Activated T-cell treated with anti-CD3 and anti-CD28 coated beads, Interleukin-2, amount 50 U/mL, for 4 hours (primary cell): Measurements from ENCODE around the gene TSHZ3. TPM values are rescaled to one million over a fixed set of nuclear protein-coding genes. Genes with fewer than 3 reads are reported as not detected.

ENCODE experiments used
- ATAC-seq, 2 donors: fragments of 200-7000 bp; cut with Tn5 transposase; one replicate each; pipeline ENCODE4 v1.10.0; 2021
- DNase-seq: peaks from one replicate; pipeline ENCODE4 v3.0.0-alpha.2; 2020
- H3K27me3 Mint-ChIP-seq: one replicate; pipeline ENCODE4 v1.8.0; 2021; ENCODE audit warnings: low read depth, mixed read lengths
- H3K36me3 Mint-ChIP-seq: one replicate; pipeline ENCODE4 v1.8.0; 2022; ENCODE audit warnings: mixed read lengths; ENCODE audit not compliant: insufficient read depth
- H3K4me1 Mint-ChIP-seq: one replicate; pipeline ENCODE4 v1.8.0; 2021; ENCODE audit warnings: low read depth, mixed read lengths
- H3K4me3 Mint-ChIP-seq: one replicate; pipeline ENCODE4 v1.8.0; 2021; ENCODE audit warnings: mild to moderate bottlenecking, moderate library complexity, mixed read lengths
- H3K9me3 Mint-ChIP-seq: one replicate; pipeline ENCODE4 v1.8.0; 2021; ENCODE audit warnings: mixed read lengths
- total RNA-seq, 3 donors: library from RNA; stranded (reverse); gene quantifications; one replicate each; pipeline ENCODE4 v1.2.1, GENCODE V29; 2021

The TSHZ3 gene
- total RNA-seq, 3 donors from 2014 or later = 0.25 to 0.95 (median 0.63) TPM

DNA sequence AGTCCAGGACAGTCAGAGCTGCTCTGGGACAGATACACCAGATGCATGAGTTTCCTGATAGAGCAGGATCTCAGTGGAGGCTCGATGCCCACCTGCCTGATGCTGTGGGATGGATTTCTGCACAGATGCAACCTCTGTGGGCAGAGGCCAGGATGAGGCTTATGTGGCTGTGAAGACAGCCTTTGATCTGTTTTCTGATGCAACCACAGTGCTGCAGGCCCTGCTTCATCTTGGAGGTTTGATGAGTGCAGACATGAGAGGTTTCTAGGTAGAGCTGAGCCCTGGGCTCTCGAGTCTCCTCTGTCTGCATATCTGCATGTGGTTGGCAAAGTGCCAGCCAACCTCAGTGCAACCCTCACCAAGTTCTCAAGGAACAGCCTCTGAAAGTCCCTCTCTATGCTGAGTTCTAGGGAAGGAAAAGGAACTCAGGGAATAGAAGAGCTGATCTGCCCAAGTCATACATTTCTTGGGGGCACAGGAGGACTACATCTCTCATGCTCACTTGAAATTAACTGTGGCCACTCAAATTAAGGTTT lies 23.1 kb upstream of the TSHZ3 start:
- no peaks in the 10 kb centered on the region for H3K9me3 Mint-ChIP-seq
- DNase-seq (no peak), ATAC-seq (peak in 1 of 2 donors; percentile 58)
- no peaks in the 10 kb centered on the region for H3K36me3 Mint-ChIP-seq
- H3K27me3 Mint-ChIP-seq = peaks cover 7% of the 10 kb centered on the region
- H3K4me1 Mint-ChIP-seq = peaks cover 13% of the 10 kb centered on the region
- H3K4me3 Mint-ChIP-seq = no peak overlapping the region

DNA sequence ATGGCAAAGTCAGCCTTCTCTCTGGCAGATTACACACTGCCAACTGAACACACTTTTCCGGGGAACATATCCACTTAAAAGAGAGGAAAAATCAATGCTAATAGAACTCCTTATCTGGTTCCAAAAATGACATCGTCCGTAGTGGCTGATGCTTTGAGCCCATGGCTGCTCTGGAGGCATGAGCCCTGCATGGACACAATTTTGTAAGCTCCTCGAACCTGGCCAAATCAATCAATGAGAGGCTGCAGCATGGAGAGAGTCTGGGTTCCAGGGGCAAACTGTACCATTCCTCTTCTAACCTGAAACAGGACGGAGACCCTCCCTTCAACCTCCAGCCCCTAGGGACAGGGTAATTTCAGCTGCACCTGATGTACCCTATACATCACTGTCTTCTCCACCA lies 21.0 kb upstream of the TSHZ3 start:
- no peak overlapping the region for H3K4me3 Mint-ChIP-seq
- ATAC-seq (no peak), DNase-seq (no peak)

DNA sequence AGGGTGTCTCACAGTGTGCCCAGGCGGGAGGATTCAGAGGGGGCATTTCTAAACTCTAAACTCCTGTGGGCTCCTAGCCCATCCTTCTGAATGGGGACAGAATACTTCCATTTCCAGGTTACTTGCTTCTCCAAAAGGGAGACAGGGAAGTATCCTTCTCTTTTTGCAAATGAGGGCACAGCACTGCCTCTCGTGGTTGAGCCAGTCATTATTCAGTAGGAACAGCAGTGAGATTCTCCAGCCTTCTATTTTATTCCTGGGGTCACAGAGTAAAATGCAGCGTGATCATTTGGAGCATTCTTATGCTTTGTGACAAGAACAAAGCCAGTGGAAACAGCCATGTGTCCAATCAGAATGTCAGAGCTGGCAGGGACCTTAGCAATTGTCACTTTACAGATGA lies 15.7 kb upstream of the TSHZ3 start:
- DNase-seq = no peak
- no peak overlapping the region for H3K4me3 Mint-ChIP-seq
- H3K36me3 Mint-ChIP-seq = no peaks in the 10 kb centered on the region
- no peak for ATAC-seq
- H3K9me3 Mint-ChIP-seq = no peaks in the 10 kb centered on the region
- peaks cover 33% of the 10 kb centered on the region for H3K27me3 Mint-ChIP-seq
- no peaks in the 10 kb centered on the region for H3K4me1 Mint-ChIP-seq

More for the DNA sequence above, 21.0 kb upstream of the TSHZ3 start:
- H3K9me3 Mint-ChIP-seq = no peaks in the 10 kb centered on the region
- H3K36me3 Mint-ChIP-seq = no peaks in the 10 kb centered on the region
- peaks cover 22% of the 10 kb centered on the region for H3K27me3 Mint-ChIP-seq
- peaks cover 13% of the 10 kb centered on the region for H3K4me1 Mint-ChIP-seq

DNA sequence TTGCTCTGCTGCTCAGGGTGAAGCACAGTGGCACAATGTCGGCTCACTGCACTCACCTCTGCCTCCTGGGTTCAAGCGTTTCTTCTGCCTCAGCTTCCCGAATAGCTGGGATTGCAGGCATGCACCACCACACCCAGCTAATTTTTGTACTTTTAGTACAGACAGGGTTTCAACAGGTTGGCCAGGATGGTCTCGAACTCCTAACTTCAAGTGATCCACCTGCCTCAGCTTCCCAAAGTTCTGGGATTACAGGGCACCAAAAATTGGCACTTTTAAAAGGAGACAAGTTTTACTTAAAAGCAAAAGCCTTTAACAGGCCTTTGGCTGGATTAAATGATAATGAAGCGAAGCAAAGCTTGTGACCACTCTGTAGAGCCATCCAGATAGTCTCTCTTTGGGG lies 12.5 kb upstream of the TSHZ3 start:
- H3K9me3 Mint-ChIP-seq = no peaks in the 10 kb centered on the region
- peaks cover 50% of the 10 kb centered on the region for H3K27me3 Mint-ChIP-seq
- no peak overlapping the region for H3K4me3 Mint-ChIP-seq
- no peak for DNase-seq
- H3K36me3 Mint-ChIP-seq = no peaks in the 10 kb centered on the region
- no peak for ATAC-seq
- peaks cover 3% of the 10 kb centered on the region for H3K4me1 Mint-ChIP-seq

DNA sequence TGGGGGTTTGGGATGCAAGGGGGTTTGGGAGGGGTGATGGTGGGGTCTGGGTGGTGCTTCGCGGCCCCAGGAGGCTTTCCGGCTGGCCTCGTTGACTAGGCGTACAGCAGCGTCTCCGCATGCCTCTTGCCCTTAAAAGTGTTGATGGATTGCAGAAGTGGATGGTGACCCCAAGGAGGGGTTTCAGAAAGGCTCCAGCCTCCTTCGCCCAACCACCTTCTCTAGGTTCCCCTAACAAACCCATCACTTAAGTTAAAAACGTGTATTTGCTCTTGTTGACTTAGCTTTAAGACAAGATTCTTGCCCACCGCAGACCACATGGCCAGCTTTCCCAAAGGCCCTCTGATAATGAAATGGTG lies 8.1 kb upstream of the TSHZ3 start:
- Mint-ChIP-seq H3K4me1 (peaks cover 38% of the 10 kb centered on the region), H3K9me3 (no peaks in the 10 kb centered on the region), H3K36me3 (no peaks in the 10 kb centered on the region), H3K4me3 (no peak overlapping the region), H3K27me3 (peaks cover 66% of the 10 kb centered on the region)
- ATAC-seq (no peak), DNase-seq (no peak)

DNA sequence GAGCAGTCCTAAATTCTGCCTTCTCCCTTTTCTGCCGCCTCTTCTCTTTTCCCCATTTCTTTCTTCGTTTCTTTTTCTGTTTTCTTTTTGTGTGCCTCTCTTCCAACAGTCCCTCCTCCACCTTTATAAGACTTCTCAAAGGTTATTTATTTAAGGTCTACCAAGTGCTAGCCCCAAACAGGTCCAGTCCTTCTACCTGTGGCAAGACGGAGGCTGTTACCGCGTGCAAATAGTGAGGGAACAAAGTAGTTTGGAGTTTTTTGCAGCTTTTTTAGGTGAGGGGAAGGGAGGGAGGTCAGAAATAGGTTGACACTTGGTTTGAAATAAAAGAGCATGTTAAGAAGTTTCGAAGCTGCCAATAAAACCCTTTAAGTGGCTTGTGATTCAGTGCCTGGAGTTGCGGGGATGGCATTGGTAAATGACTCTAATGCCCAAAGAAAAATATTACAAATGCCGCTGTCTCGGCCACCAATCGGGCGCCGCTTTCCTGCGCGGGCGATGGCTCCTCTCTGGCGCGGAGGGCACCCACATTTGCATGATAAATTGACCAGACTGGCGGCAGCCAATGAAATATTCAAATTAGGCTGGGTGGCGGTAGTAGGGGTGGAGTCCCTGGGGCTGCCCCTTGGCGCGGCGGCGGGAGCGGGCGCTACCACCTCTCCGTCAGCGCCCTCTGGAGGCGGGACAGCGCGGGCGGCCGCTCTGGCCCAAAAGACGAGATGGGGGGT lies 7.5 kb upstream of the TSHZ3 start:
- H3K36me3 Mint-ChIP-seq = no peaks in the 10 kb centered on the region
- peaks cover 71% of the 10 kb centered on the region for H3K27me3 Mint-ChIP-seq
- ATAC-seq = peak; percentile 68 to 74
- peak; percentile 52 for DNase-seq
- no peaks in the 10 kb centered on the region for H3K9me3 Mint-ChIP-seq
- no peak overlapping the region for H3K4me3 Mint-ChIP-seq
- H3K4me1 Mint-ChIP-seq = peaks cover 43% of the 10 kb centered on the region

DNA sequence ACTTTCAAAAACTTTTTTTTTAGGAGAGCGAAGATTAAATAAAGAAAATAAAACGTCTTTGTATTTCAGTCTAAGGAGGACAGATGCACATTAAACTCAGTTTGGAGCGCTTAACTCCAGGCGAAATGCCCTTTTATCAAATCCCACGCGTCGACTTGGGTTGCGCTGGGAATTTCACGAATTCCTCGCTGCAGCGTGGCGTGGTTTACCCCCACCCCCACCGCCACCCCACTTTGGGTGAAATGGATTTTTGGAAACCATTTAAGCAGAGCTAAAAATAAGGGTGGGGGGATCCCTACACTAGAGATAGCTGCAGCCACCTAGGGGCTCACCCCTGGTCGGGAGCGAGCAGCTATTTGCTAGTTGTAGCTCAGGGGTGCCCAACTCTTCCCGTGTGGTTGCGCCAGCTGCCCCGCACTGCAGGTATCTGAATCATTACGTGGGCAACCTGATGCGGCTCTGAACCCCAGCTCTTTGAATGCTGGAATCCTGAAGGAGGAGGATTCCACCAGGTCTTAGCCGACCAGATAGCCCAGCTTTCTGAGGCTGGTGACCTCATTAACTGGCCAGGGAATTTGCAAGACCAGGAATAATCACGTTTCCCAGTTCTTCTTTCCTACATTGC lies 6.5 kb upstream of the TSHZ3 start:
- Mint-ChIP-seq H3K4me3 (no peak overlapping the region), H3K4me1 (peaks cover 46% of the 10 kb centered on the region), H3K27me3 (peaks cover 76% of the 10 kb centered on the region), H3K36me3 (no peaks in the 10 kb centered on the region), H3K9me3 (no peaks in the 10 kb centered on the region)
- ATAC-seq (no peak), DNase-seq (no peak)

DNA sequence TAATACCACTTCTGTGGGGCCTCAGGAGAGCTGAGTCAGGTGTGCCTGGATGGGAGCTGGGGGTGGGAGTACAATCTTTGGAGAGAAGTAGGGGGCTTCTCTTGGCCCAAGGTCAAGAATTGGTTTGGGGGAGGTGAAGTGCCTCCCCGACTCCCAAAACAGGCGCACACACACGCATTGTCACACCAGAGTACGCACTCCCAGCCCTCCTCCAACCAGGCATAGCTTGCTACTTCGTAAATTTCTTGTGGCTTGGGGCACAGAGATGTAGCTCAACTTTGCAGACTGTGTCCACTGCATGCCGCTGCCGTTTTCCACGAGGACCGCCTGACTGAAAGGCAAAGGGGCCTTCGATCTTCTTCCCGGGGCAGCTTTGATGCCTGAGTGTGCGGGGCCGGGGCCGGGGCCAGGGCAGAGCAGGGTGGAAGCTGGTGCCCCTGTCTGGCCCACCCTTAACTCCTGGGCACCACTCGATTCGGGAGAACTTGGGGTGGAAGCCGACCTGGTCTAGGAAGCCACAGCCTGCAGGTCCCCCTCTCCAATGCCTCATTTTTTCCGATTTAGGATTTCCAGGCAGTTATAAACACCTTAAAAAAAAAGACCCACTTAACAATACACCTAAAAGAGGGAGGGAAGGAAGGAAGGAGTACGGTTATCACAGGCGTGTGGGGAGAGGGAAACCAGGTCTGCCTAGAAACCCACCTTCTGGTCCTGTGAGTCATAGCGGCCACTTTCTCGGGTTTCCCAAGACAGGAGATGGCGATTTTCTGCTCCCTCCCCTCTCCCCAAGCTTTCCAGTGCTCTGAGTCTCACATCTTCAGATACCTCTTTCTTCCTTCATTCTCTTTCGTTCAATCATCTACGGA lies 5.8 kb upstream of the TSHZ3 start:
- Mint-ChIP-seq H3K4me3 (no peak overlapping the region), H3K9me3 (no peaks in the 10 kb centered on the region), H3K36me3 (no peaks in the 10 kb centered on the region), H3K4me1 (peaks cover 46% of the 10 kb centered on the region), H3K27me3 (peaks cover 76% of the 10 kb centered on the region)
- ATAC-seq (no peak), DNase-seq (no peak)

DNA sequence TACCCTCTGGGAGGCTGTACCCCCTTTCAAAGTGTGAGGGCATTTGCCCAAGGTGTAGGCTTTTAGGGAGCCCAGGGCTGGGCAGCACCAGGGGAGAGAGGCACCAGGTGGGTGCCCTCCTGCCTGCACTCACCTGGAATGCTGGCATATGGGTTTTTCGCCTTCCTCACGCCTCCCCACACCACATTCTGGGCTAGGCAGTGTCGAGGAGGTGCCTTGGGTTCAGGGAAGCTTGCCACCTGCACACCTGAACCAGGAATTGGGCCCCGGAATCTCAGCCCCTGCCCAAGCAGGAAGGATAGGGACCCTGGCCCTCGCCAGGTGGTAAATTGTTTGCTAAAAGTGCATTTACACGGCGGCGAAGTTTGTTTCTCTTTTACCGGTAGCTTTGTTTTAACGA lies 5.1 kb upstream of the TSHZ3 start:
- DNase-seq (no peak), ATAC-seq (no peak)
- H3K4me3 Mint-ChIP-seq = no peak overlapping the region
- H3K4me1 Mint-ChIP-seq = peaks cover 46% of the 10 kb centered on the region
- H3K27me3 Mint-ChIP-seq = peaks cover 76% of the 10 kb centered on the region
- H3K9me3 Mint-ChIP-seq = no peaks in the 10 kb centered on the region
- H3K36me3 Mint-ChIP-seq = no peaks in the 10 kb centered on the region

DNA sequence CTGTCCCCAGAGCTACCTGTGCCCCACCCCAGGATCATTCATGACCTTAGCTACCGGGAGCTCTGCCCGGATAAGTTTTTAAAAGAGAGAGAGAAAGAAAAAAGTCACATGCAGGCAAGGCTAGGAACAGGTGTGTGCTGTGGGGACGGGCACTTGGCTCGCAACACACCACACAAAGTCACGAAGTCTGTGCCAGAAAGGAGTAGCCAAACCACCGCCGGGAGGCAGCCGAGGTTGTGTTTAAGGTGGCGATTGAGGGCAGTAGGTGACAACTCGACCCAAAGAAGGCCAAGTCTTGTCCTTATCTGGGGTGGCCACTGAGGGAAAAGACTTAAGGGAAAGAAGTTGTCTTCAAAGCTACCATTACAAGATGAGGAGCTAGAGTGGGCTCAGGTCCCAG lies 4.6 kb upstream of the TSHZ3 start:
- H3K9me3 Mint-ChIP-seq = no peaks in the 10 kb centered on the region
- DNase-seq (no peak), ATAC-seq (no peak)
- H3K4me1 Mint-ChIP-seq = peaks cover 46% of the 10 kb centered on the region
- no peak overlapping the region for H3K4me3 Mint-ChIP-seq
- H3K36me3 Mint-ChIP-seq = no peaks in the 10 kb centered on the region
- H3K27me3 Mint-ChIP-seq = peaks cover 72% of the 10 kb centered on the region

DNA sequence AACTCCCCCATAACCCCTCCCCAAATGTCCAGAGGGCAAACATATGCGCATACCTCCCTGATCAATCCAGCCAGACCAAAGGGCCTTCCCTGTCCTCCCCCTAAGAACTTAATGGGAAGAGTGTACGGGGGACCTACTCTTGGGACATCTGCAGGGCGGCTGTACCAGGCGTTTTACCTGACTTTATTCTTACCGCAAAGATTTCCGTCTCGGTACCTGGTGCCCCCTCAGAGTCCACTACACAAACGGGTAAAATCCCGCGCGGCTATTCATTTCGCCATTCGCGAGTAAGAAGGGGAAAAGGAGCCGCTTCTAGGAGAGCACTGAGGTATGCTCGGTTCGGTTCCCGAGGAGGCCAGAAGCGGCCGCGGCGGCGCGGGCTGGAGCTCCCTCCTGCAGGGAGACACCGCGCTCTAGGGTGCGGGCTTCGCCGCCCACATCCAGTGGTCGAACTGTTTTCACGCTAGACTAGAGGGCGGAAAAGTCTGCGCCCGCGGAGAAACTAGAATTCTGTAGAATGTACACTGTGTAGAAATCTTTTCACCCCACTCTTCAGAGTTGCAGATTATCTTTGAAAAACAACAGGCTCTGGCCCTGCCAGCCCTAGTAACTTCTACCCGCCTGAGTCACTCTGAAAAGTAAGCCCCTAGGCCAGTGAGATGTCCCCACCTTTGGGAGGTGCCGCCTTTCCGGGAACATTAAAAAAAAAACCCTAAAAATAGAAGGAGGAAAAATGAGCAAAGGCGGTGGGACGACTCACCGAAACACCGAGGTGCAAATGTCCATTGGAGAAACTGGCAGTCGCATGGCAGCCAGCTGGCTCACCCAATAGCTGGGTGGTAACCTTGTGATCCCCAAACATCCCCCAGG lies 3.8 kb upstream of the TSHZ3 start:
- Mint-ChIP-seq H3K9me3 (no peaks in the 10 kb centered on the region), H3K36me3 (no peaks in the 10 kb centered on the region), H3K4me1 (peaks cover 49% of the 10 kb centered on the region), H3K27me3 (peaks cover 69% of the 10 kb centered on the region), H3K4me3 (peak overlapping the region; percentile 38)
- DNase-seq (no peak), ATAC-seq (no peak)

DNA sequence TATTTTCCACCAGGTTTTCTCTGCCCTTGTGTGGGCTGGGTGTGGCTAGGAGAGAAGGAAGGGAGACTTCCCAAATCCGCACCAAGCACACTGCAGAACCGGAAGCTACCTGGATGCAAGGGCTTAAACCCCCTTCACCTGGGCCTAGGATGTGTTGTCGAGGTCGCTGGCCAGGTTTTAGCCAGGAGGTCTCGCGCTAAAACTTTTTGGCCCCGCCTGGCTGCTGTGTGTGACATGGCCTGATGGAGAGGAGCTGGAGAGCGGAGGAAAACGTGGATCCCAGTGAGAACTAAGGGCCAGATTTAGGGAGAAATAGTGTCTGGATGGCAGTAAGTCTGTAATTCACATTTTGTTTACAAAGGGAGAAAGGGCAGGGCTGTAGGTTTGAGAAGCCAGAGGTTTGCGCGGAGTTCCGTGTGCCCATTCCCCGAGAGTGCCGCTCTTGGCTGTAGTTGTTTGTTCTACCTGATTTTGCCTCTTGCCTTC lies 3.1 kb upstream of the TSHZ3 start:
- Mint-ChIP-seq H3K36me3 (no peaks in the 10 kb centered on the region), H3K27me3 (peaks cover 69% of the 10 kb centered on the region), H3K9me3 (no peaks in the 10 kb centered on the region), H3K4me3 (peak overlapping the region; percentile 38), H3K4me1 (peaks cover 55% of the 10 kb centered on the region)
- ATAC-seq (no peak), DNase-seq (no peak)

DNA sequence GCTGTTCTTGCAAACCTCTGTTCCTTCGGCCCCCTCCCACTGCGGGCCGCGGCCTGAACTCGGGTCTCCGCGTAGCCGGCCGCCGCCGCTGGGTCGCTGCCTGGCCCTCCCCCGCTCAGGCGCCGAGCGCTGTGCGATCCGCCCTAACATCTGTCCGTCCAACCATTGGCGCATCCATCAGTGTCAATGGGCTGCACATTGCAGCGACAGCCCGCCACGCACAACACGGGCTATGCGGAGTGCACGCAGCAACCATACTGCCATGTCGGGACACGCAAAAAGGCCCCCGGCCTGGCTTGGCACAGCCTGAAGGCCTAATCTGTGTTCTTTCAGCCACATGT lies 2.6 kb upstream of the TSHZ3 start:
- no peaks in the 10 kb centered on the region for H3K36me3 Mint-ChIP-seq
- H3K4me3 Mint-ChIP-seq = peak overlapping the region; percentile 74
- peaks cover 55% of the 10 kb centered on the region for H3K4me1 Mint-ChIP-seq
- DNase-seq = no peak
- peaks cover 68% of the 10 kb centered on the region for H3K27me3 Mint-ChIP-seq
- H3K9me3 Mint-ChIP-seq = no peaks in the 10 kb centered on the region
- no peak for ATAC-seq
